DMS153 treated with DMSO at 0.1 percent for 48 hours (cell line): Measurements from ENCODE around the gene RIN3.

Source experiments
- DNase-seq: peaks from one replicate; lab custom pipeline; 2025; ENCODE audit not compliant: unreplicated experiment; lab: John Stamatoyannopoulos, UW

Gene RIN3

DNA sequence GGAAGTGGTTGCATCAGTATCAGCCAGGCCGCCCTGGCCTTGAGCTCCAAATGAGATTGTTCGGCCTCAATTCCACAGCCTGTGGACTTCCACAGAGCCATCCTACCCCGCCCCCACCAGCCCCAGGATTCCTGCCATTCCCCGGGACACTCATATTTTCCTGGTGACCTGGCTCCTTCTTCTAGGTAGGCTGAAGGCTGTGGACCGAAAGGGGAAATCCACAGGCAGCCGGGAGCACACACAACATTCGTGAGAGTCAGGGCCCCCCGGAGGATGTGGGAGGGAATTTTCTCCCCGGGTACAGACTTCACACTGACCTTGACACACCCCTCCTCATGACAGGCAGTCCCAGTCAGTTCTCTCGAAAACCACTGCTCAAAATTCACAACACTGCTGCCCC is 39.9 kb downstream of the RIN3 start:
- no peak for DNase-seq

DNA sequence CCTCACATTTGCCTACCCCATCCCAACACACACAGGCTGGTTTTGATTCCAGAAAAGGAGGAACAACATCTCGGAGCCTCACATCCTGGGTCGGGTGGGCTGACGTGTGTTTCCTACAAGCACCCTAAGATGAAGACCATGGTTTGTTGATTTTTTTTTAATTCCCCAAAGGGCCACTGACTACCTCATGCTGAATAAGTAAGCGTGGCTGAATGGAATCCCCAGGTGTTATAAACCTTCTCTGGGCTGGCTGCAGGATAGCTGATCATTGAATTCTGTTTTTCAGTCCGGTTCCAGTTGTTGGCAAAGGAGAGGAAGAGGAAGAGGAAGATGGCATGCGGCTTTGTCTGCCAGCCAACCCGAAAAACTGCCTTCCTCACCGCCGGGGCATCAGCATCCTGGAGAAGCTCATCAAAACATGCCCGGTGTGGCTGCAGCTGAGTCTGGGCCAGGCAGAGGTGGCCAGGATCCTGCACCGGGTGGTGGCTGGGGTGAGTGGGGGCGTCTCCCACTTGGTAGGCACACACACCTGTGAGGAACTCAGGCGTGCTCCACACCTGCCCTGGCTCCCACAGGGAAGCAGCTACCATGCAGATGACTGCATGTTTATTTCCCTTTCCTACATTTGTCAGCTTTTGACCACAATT is 42.0 kb downstream of the RIN3 start:
- DNase-seq = no peak

DNA sequence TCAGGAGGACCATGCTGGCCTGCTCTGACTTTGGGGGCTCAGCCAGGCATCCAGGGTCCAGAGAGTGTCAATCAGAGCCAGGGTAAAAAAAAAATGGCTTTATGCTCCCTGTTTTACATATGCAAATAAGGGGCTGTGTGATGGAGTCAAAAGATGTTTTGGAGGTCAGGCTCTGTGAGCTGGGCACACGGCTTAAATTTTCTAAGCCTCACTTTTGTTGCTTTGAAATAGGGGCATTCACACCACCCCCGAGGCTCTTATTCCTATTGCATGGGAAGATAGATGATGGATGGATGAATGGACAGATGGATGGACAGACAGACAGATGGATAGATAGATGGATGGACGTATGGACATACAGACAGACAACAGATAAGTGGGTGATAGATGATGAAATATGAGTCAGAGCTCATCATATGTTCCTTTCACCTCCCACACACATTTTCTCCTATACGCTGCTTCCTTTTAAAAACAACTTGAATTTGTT is 42.7 kb downstream of the RIN3 start:
- no peak for DNase-seq

DNA sequence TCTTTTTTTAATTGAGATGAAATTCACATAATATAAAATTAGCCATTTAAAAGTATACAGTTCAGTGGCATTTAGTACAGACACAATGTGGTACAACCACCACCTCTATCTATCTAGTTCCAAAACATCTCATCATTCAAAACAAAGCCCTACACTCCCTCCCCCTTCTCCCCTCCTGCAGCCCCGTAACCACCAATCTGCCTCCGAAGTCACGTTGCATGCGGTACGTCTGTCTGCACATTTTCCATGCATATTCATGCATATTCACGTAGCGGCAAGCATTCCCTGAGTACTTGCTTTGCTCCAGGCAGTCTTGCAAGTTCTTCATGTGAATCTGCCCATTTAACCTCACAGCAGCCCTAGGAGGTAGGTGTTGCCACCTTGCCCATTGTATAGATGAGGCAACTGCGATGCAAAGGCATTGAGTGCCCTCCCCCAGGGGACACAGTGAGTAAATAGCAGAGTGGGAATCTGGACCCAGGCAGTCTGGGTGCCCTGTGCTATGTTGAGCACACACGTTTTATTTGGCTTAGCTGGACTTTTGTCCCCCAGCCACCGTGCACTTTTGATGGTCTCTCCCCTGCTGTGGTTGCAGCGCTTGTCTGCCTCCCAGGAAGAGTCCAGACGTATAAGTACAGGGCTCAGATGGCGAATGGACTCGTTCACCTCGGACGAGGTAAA is 43.4 kb downstream of the RIN3 start:
- no peak for DNase-seq

DNA sequence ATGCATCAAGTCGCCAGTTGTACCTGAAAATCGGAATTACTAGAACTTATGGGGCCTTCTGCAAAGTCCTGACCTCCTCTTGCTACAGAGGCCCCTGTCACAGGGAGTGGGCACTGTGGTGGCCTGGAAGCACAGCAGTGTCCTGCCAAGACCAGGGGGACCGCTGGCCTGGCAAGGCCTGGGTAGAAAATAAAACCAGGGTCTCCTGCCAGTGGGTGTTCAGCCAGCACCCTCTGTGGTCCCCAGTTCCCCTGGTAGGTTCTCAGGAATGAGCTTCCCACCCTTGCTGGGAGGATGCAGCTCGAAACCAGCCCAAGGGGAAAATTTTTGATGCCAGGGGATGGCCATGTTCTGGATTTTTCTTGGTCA is 43.9 kb downstream of the RIN3 start:
- no peak for DNase-seq

DNA sequence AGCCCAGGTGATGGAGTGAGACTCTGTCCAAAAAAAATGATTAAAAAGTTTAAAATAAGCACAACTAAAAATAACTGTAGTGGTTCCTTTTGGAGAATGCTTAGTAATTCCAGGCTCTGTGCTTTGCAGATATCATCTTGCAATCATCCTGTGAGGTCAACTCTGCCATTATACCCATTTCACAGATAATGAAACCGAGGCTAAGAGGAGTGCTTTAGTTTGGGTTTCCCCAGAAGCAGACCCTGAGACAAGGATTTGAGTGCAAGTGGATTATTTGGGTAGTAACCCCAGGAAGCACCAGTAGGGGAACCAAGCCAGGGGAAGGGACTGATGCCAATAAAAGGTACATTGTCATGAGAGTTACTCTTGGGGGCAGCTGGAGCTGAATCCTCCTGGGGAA is 44.7 kb downstream of the RIN3 start:
- no peak for DNase-seq

DNA sequence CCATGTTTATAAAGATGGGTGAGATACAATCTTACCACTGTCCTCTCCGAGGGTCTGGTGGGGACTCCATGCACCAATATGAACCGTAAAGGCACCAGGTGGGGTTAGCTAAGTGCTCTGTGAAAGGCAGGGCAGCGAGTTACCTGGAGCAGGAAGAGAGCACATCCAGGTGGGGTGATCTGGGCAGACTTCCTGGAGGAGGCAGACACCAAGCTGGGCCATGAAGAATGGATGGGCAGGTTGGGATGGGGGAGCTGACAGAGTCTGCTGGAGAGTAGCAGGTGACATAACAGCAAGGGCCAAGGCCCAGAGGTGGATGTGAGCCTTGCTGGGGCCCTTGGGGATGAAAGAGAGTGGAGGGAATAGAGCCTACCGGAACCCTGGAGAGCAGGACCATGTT is 45.9 kb downstream of the RIN3 start:
- no peak for DNase-seq

DNA sequence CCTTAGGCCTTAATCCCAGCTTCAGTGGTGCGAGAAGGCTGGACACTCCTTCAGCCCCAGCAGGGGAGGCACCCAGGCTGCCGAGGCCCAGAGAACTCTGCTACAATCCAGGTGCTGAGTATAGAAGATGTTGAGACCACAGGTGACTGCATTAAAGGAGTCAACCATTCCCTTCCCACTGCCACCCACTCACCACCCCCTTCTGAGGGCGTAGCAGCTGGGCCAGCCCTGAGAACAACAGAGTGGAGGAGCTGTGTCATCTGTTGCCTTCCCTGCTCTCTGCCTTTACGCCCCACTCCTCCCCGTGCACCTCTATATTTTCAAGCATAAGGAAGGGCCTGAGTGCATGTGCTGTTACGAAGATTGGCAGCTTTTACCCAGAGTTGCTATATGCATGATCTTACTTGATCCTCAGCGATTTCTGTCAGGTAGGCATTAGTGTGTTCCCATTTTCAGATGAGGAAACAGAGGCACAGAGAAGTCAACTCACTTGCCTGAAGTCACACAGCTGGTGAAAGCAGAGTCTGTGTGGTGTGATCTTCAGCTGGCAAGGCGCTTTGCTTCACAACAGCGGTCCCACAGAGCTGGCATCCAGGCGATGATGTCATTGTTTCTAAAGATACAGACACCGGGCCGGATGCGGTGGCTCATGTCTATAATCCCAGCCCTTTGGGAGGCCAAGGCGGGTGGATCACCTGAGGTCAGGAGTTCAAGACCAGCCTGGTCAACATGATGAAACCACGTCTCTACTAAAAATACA is 46.7 kb downstream of the RIN3 start:
- no peak for DNase-seq

DNA sequence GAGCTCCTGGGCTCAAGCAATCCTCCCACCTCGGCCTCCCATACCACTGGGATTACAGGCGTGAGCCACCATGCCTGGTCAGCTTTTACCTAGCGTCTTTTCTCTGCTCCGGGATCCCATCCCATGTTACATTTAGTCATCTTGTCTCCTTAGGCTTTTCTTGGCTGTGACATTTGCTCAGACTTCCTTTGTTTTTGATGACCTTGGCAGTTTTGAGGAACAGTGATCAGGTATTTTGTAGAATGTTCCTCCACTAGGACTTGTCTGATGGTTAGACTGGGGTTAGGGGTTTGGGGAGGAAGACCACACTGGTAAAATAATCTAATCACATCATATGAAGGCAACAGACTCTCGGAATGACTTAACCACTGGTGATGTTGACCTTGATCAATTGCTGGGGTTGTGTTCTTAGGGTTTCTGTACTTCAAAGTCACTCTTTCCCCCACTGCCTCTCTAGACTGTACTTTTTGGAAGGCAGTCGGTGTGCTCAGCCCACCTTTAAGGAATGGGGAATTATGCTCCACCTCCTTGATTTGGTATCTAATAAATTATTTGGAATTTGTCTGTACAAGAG is 48.4 kb downstream of the RIN3 start:
- DNase-seq = no peak

DNA sequence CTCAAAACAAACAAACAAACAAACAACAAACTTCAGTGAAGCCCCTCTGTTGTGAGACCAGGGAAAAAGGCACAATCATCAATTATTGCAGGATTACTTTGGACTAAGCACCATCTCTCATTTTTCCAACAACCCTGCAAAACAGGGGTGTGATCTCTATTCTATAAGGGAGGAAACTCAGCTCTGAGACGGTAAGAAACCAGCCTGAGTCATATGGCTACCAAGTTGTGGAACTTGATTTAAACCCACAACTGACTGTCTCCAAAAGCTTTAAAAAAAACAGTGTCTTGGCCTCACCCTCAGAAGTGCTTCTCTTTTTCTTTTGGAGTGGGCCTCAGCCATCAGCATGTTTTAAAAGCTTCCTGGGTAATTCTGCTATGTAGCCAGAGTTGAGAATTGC is 49.8 kb downstream of the RIN3 start:
- DNase-seq = no peak

DNA sequence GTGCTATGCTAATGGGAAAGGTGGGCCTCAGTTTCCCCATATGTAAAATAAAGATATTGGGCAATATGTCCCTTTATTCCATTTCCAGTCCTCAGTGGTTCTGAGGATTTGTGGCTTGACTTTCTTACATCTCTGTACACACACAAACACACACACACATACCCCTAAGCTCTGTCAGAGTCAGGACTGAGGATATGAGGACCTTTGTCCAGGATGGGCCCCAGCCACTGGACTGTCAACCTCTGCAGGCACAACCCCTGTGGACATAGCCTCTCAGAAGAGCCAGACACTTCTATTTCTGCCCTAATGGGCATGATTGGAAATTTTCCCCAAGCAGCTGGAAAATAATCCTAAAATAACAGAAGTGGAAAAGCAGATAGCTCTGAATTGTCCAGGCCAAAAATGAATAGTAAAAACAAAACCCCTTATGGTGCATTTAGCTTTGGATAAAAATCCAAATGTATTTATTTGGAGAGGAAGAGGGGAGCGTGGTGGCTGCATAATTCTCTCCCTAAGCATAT is 50.2 kb downstream of the RIN3 start:
- DNase-seq = no peak

DNA sequence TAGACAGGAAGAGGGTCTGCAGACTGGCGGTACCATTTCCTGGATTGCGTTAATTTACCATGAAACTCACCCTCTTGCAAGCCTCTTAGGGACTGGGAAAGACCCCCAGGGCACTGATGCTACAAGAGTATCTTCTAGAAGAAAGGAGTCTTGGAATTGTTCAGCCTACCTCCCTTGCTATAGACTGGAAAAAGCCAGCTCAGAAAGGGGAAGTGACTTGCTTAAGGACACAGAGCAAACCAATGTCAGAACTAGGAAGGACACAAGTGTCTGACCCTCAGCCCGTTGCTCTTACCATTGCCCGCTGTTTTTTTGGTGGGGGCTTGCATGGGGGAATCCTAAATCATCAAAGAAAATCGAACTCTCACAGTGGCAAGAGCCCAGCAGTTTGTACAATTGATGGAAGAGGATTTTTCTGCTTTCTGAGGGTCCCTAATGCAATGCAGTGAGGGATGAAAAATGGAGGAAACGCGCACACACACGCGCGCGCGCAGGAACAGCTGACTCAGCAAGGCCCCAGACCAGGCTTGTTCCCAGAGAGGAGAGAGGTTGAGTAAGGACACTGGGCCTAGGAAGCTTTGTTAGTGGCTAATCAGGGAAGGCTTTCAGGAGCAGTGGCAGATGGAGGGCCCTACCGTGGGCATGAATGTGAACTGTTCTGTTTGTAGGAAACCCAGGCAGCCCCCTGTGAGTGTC is 50.9 kb downstream of the RIN3 start:
- DNase-seq = no peak

DNA sequence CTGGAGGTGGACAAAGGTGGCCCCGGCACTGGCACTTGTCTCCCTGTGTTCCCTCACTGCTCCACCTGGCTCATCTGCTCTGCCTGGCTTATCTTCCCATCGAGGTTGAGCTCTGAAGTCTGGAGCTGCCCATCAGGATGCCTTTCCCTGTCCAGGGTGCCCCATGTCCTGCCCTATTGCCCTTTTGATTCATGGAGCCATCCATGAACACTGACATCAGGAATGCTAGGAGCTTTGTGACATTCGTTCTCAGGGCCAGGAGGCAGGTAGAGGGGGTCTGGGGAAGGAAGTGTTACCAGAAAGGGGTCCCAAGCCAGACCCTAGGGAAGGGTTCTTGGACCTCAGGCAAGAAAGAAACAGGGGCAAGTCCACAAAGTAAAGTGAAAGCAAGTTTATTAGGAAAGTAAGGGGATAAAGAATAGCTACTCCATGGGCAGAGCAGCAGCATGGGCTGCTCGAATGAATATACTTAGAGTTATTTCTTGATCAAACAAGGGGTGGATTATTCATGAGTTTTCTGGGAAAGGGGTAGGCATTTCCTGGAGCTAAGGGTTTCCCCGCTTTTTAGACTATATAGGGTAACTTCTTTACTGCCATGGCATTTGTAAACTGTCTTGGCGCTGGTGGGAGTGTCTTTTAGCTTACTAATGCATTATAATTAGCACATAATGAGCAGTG is 51.6 kb downstream of the RIN3 start:
- no peak for DNase-seq

DNA sequence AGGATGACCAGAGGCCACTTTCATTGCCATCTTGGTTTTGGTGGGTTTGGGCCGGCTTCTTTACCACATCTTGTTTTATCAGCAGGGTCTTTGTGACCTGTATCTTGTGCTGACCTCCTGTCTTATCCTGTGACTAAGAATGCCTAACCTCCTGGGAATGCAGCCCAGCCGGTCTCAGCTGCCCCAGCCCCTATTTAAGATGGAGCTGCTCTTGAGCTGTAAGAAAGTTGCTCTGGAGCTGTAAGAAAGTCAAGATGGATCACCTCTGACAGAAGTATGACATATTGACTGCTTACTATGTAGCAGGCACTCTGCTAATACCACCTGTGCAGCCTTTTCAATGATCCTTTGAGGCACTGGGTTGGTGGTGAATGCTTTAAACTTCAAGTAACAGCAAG is 52.1 kb downstream of the RIN3 start:
- no peak for DNase-seq

DNA sequence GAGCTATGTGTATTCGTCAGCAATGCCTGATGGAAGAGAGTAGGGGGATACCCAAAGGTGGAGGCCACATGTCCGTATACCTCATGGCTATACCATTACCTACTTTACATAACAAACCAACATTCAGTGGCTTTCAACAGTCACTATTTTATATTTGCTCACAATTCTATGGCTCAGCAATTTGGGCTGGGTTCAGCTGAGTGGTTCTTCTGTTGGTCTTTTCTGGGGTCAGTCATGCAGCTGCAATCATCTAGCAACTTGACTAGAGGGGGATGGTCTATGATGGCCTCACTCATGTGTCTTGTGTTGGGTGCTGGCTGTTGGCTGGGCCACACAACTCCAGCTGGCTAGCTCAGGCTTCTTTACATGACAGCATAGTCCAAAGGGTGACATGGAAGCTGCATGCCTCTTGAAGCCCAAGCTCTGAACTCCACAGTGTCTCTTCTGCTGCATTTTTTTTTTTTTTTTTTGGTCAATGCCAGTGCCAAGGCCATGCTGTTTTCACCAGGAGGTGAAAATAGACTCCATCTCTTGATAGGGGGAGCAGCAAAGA is 53.7 kb downstream of the RIN3 start:
- DNase-seq = no peak

DNA sequence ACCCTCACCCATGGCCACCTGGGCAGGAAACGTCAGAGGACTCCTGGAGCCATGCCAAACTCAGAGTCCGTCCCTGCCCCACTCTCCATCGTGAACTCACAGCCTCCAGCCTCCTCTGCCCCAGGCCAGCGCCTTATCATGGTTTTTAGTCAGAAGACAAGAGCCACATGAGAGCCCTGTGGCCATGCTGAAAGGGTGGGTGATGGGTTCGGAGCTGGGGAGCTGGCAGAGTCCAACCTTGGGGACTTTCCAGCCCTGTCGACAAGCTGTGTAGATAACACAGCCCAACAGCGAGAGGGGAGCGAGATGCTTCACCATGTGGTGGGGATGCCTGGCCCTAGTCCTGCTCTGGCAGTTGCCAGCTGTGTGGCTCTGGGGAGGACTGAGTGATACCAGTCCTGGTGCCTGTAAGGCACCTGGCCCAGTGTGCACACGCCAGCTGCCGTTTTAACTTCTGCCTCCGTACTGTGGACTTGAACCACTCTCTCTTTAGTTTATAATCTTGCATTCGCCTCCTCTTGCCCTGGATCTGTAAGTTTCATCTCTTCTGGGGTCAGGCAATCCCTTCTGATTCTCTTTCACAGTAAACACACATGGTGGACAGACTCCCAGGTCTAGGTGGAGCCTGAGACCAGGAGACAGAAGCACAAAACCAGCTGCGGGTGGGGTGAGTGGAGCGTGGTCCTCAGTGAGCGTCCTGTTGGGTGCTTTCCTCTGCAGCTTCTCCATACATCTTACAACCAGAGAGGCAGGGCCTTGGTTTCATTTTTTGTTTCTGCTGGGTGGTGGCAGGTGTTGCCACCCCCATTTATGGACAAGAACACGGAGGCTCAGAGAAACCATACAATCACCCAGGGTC is 55.3 kb downstream of the RIN3 start:
- no peak for DNase-seq

DNA sequence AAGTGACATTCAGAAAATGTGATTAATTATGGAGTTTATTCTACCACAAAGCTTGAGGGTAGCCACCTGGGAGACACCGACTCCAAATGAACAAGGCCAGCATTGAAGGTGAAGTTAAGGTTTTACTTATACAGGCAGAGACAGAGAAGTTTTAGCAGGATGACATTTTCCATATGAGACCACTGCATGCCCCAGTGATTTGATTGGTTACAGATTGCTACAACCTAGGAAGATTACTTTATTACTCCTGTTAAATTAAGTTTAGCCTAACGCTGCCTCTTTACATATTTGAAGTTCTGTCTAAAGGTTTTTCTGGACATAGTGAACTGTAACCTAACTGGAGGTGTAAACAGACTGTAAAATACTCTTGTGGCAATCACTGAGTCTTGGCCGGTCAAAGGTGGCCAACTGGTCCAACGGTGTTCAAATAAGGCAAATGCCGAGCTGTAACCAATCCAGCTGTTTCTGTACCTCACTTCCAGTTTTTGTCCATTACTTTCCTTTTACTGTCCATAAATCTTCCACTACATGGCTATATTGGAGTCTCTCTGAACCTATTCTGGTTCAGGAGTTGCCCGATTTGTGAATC is 57.2 kb downstream of the RIN3 start:
- no peak for DNase-seq

DNA sequence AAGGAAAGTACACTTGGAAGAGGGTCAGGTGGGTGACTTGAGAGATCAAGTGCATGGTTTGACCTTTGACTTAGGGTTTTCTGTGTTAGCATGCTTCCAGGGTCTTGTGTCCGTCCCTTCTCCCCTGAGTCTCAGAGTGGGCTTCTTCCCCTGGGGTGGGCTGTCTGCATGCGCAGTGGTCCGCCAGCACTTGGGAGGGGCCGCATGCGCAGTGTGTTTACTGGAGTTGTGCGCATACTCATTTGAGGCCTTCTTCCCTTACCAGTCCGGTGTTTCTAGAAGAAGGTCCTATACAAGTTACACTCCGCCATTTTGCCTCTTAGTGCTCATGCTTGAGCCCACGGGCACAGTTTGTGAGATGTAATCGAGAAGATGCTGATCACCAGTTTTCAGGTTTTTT is 58.5 kb downstream of the RIN3 start:
- DNase-seq = no peak
